ENCODE data around the gene DGKB.

DGKB gene

GRCh38 chr7:14381936-14382335, 520.6 kb downstream of the DGKB start:
- DNase-seq (ENCODE audit: low read depth): no peak

GRCh38 chr7:14381306-14381705, 521.2 kb downstream of the DGKB start:
- no peak for DNase-seq (ENCODE audit: low read depth)

- no peak for DNase-seq (ENCODE audit: low read depth)
Measured at GRCh38 chr7:14380881-14381280, 521.7 kb downstream of the DGKB start.

GRCh38 chr7:14377646-14378266, 524.8 kb downstream of the DGKB start:
- DNase-seq (ENCODE audit: low read depth): no peak

GRCh38 chr7:14376711-14377110, 525.8 kb downstream of the DGKB start:
- DNase-seq (ENCODE audit: low read depth): no peak

- DNase-seq (ENCODE audit: low read depth): no peak
Measured at GRCh38 chr7:14375998-14376397, 526.6 kb downstream of the DGKB start.

GRCh38 chr7:14374336-14374735, 528.2 kb downstream of the DGKB start:
- DNase-seq (ENCODE audit: low read depth): no peak

GRCh38 chr7:14368285-14368684, 534.3 kb downstream of the DGKB start:
- DNase-seq (ENCODE audit: low read depth): no peak

- DNase-seq (ENCODE audit: low read depth): no peak
Measured at GRCh38 chr7:14351167-14351566, 551.4 kb downstream of the DGKB start.

GRCh38 chr7:14341200-14341775, 561.3 kb downstream of the DGKB start:
- DNase-seq (ENCODE audit: low read depth): no peak

GRCh38 chr7:14340393-14341074, 562.0 kb downstream of the DGKB start:
- no peak for DNase-seq (ENCODE audit: low read depth)

- no peak for DNase-seq (ENCODE audit: low read depth)
Measured at GRCh38 chr7:14339861-14340260, 562.7 kb downstream of the DGKB start.

- DNase-seq (ENCODE audit: low read depth): no peak
Measured at GRCh38 chr7:14336256-14336655, 566.3 kb downstream of the DGKB start.

GRCh38 chr7:14332155-14332554, 570.4 kb downstream of the DGKB start:
- no peak for DNase-seq (ENCODE audit: low read depth)

- DNase-seq (ENCODE audit: low read depth): no peak
Measured at GRCh38 chr7:14324767-14325166, 577.8 kb downstream of the DGKB start.

- no peak for DNase-seq (ENCODE audit: low read depth)
Measured at GRCh38 chr7:14322724-14323123, 579.8 kb downstream of the DGKB start.

- no peak for DNase-seq (ENCODE audit: low read depth)
Measured at GRCh38 chr7:14321947-14322346, 580.6 kb downstream of the DGKB start.

- no peak for DNase-seq (ENCODE audit: low read depth)
Measured at GRCh38 chr7:14309432-14309831, 593.1 kb downstream of the DGKB start.

GRCh38 chr7:14305233-14305866, 597.2 kb downstream of the DGKB start:
- DNase-seq (ENCODE audit: low read depth): no peak

- no peak for DNase-seq (ENCODE audit: low read depth)
Measured at GRCh38 chr7:14303536-14303935, 599.0 kb downstream of the DGKB start.

- DNase-seq (ENCODE audit: low read depth): no peak
Measured at GRCh38 chr7:14294637-14295036, 607.9 kb downstream of the DGKB start.

GRCh38 chr7:14293434-14293833, 609.1 kb downstream of the DGKB start:
- DNase-seq (ENCODE audit: low read depth): no peak

- no peak for DNase-seq (ENCODE audit: low read depth)
Measured at GRCh38 chr7:14292737-14293136, 609.8 kb downstream of the DGKB start.

Data from stimulated activated CD4-positive, alpha-beta T cell treated with anti-CD3 and anti-CD28 coated beads, Interleukin-2, amount 100 ng/mL, for 4 hours (primary cell).